ENCODE measurements around the gene SLC16A5.

The SLC16A5 gene

DNA sequence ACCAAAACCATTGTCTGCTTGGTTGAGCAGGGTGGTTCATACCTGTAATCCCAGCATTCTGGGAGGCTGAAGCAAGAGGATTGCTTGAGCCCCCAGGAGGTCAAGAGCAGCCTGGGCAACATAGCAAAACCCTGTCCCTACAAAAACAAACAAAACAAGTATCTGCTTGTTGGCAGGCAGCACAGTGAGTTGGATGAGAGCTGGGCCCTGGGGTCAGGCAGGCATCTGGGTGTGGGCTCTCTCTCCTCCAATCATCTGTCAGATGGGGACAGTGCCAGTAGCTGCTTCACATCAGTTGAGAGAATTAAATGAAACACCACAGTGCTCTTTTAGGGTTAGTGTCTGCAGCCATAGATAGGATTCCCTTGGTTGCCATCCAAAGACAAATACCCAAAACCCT lies 27.8 kb downstream of the SLC16A5 start:
- no peaks in the 10 kb centered on the region for H3K27me3 ChIP-seq (replicated peaks in 2 of 5; ENCODE audit: control insufficient read depth in 4 of 5, insufficient read depth in 5 of 5, low read length in 4 of 5)
- ChIA-PET CTCF (interaction anchor here (1.3 to 9.4 kb wide), 11 partner anchors 9 to 151 kb away, joined by 3 to 168 read pairs (median 24); partner anchors contain the start of genes NT5C, NUP85 and SLC16A5), POLR2A (interaction anchor here (1.1 to 2.8 kb wide), 3 partner anchors 9 to 86 kb away, joined by 3 to 11 read pairs (median 5); partner anchors contain the start of gene NT5C)
- no peak for DNase-seq
- H3K9me3 ChIP-seq (ENCODE audit: control extremely low read depth in 1 of 5, control insufficient read depth in 4 of 5, insufficient read depth in 2 of 5, low read depth in 1 of 5, low read length in 4 of 5): no peaks in the 10 kb centered on the region
- peaks cover 0 to 27% (median 22%) of the 10 kb centered on the region in 4 experiments for H3K4me1 ChIP-seq (ENCODE audit: control extremely low read depth in 1 of 4, control insufficient read depth in 4 of 4, insufficient read depth in 4 of 4, low read length in 3 of 4)
- peaks cover 2 to 26% (median 7%) of the 10 kb centered on the region in 4 experiments for H3K36me3 ChIP-seq (ENCODE audit: control insufficient read depth in 4 of 4, insufficient read depth in 4 of 4, low read length in 3 of 4)
- H3K27ac ChIP-seq (ENCODE audit: insufficient read depth in 1 of 2, low read depth in 1 of 2, low read length in 2 of 2, poor library complexity in 1 of 2, severe bottlenecking in 2 of 2): no peak overlapping the region
- H3K4me3 ChIP-seq (ENCODE audit: control insufficient read depth in 1 of 7, extremely low read depth in 1 of 7, insufficient read depth in 4 of 7, low read depth in 2 of 7, low read length in 6 of 7): no peak overlapping the region

DNA sequence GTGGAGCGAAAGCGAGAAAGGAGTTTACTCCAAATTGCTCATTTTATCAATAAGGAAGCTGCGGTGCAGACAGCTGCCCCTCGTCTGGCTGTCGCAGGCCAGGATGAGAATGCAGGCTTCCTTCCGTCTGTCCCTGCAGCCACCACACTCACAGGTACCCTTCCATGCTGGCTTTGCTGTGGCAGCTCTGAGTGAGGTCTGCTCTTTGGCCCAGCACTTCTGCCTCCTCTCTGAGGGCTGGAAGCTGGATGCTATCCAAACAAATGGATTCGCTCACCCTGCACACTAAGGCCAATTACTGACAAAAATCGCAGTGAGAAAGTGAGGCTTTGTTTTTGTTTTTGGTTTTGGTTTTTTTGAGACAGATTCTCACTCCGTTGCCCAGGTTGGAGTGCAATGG lies 29.0 kb downstream of the SLC16A5 start:
- no peaks in the 10 kb centered on the region for H3K27me3 ChIP-seq (replicated peaks in 2 of 5; ENCODE audit: control insufficient read depth in 4 of 5, insufficient read depth in 5 of 5, low read length in 4 of 5)
- no peak overlapping the region for H3K4me3 ChIP-seq (ENCODE audit: control insufficient read depth in 1 of 7, extremely low read depth in 1 of 7, insufficient read depth in 4 of 7, low read depth in 2 of 7, low read length in 6 of 7)
- H3K9me3 ChIP-seq (ENCODE audit: control extremely low read depth in 1 of 5, control insufficient read depth in 4 of 5, insufficient read depth in 2 of 5, low read depth in 1 of 5, low read length in 4 of 5): no peaks in the 10 kb centered on the region
- ChIA-PET CTCF (interaction anchor here (0.8 to 9.4 kb wide), 12 partner anchors 8 to 87 kb away, joined by 3 to 168 read pairs (median 8); partner anchors contain the start of genes NT5C, NUP85 and SLC16A5), POLR2A (interaction anchor here (0.7 to 1.2 kb wide), 3 partner anchors 8 to 80 kb away, joined by 3 to 5 read pairs (median 4); partner anchors contain the start of gene NT5C)
- WGBS (ENCODE audit: insufficient coverage): 99% methylated on average over 6 of the region's 9 CpGs
- H3K27ac ChIP-seq (ENCODE audit: insufficient read depth in 1 of 2, low read depth in 1 of 2, low read length in 2 of 2, poor library complexity in 1 of 2, severe bottlenecking in 2 of 2): no peak overlapping the region
- DNase-seq: no peak
- H3K4me1 ChIP-seq (ENCODE audit: control extremely low read depth in 1 of 4, control insufficient read depth in 4 of 4, insufficient read depth in 4 of 4, low read length in 3 of 4): peaks cover 0 to 22% (median 16%) of the 10 kb centered on the region in 4 experiments
- peaks cover 2 to 36% (median 8%) of the 10 kb centered on the region in 4 experiments for H3K36me3 ChIP-seq (ENCODE audit: control insufficient read depth in 4 of 4, insufficient read depth in 4 of 4, low read length in 3 of 4)

DNA sequence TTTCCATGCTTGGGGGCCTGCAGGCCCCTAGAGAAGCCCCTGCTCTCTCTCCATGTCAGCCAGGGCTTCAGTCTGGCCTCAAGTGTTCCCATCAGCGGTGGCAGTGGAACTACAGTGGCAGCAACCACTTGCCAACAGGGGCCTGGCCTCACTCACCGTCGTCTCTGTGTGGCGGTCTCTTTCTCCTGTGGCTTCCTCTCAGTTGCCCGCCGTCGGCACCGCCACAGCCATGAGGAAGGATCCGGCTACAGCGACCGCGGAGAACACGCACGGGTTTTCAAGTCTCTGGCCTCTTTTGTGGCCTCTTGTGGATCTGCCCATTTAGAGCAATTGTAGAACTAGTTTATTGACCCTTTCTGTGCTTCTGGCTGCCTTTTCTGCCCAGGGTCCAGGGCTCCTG lies 30.6 kb downstream of the SLC16A5 start:
- Histone ChIP-seq H3K9me3 (ENCODE audit: control extremely low read depth in 1 of 5, control insufficient read depth in 4 of 5, insufficient read depth in 2 of 5, low read depth in 1 of 5, low read length in 4 of 5) (no peaks in the 10 kb centered on the region), H3K27me3 (replicated peaks in 2 of 5; ENCODE audit: control insufficient read depth in 4 of 5, insufficient read depth in 5 of 5, low read length in 4 of 5) (no peaks in the 10 kb centered on the region), H3K4me3 (ENCODE audit: control insufficient read depth in 1 of 7, extremely low read depth in 1 of 7, insufficient read depth in 4 of 7, low read depth in 2 of 7, low read length in 6 of 7) (no peak overlapping the region), H3K4me1 (ENCODE audit: control extremely low read depth in 1 of 4, control insufficient read depth in 4 of 4, insufficient read depth in 4 of 4, low read length in 3 of 4) (peaks cover 0 to 23% (median 14%) of the 10 kb centered on the region in 4 experiments), H3K27ac (ENCODE audit: insufficient read depth in 1 of 2, low read depth in 1 of 2, low read length in 2 of 2, poor library complexity in 1 of 2, severe bottlenecking in 2 of 2) (no peak overlapping the region), H3K36me3 (ENCODE audit: control insufficient read depth in 4 of 4, insufficient read depth in 4 of 4, low read length in 3 of 4) (peaks cover 0 to 31% (median 8%) of the 10 kb centered on the region in 4 experiments)
- ChIA-PET CTCF (interaction anchor here (0.7 to 9.4 kb wide), 8 partner anchors 9 to 85 kb away, joined by 3 to 168 read pairs (median 8); partner anchors contain the start of genes NT5C and NUP85), POLR2A (no interaction called here)
- DNase-seq: peak in 1 of 3 donors; percentile 32
- 85% methylated on average over 14 of the region's 14 CpGs for WGBS (ENCODE audit: insufficient coverage)

DNA sequence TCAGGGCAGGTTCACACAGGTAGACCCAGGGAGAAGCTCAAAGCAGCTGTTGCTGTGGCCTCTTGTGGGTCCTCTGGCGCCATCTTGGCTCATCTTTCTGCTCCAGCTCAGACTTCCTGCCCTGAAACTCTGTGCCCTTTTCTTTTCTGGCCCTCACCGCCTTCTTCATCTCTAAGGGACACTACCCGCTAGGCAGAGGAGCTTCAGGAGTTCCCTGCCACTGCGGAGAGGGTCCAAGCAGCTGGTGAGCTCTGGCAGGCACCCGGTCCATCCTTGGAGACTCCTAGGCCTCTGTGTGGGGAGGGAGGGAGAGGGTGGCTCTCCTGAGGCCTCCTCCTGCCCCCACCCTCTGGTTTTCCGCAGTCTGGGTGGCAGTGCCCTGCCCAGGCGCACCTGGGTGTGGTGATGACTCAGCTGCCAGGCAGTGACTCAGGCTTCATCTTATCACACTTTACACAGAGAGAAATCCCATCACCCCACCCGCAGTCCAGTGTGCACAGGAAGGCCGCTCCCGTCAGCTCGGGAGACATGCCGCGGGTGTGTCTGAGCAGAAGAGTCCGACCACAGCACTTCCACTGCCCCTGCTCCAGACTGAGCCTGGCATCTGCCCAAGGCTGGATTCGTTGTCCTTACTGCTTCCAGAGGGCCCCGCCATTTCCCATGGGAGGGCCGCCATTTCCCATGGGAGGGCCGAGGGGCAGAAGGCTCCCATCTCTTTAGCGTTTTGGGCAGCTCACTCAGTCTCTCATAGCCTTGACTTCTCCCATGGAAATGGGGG lies 36.5 kb downstream of the SLC16A5 start:
- ChIA-PET CTCF (interaction anchor here (0.8 to 5.2 kb wide), 11 partner anchors 9 to 78 kb away, joined by 3 to 71 read pairs (median 4); partner anchors contain the start of gene ARMC7), POLR2A (interaction anchor here (0.6 to 1.8 kb wide), 11 partner anchors 8 to 77 kb away, joined by 3 to 13 read pairs (median 5); partner anchors contain the start of genes ARMC7, JPT1 and SLC16A5)
- WGBS (ENCODE audit: insufficient coverage): 16% methylated on average over 13 of the region's 19 CpGs
- peak; percentile 94 to 97 (median 96) for DNase-seq
- Histone ChIP-seq H3K27me3 (replicated peaks in 2 of 5; ENCODE audit: control insufficient read depth in 4 of 5, insufficient read depth in 5 of 5, low read length in 4 of 5) (no peaks in the 10 kb centered on the region), H3K27ac (ENCODE audit: insufficient read depth in 1 of 2, low read depth in 1 of 2, low read length in 2 of 2, poor library complexity in 1 of 2, severe bottlenecking in 2 of 2) (peak overlapping the region; percentile 64 to 85), H3K4me3 (ENCODE audit: control insufficient read depth in 1 of 7, extremely low read depth in 1 of 7, insufficient read depth in 4 of 7, low read depth in 2 of 7, low read length in 6 of 7) (peak overlapping the region in 2 of 7 experiments; percentile 28 to 49), H3K36me3 (ENCODE audit: control insufficient read depth in 4 of 4, insufficient read depth in 4 of 4, low read length in 3 of 4) (peaks cover 0 to 29% (median 8%) of the 10 kb centered on the region in 4 experiments), H3K9me3 (ENCODE audit: control extremely low read depth in 1 of 5, control insufficient read depth in 4 of 5, insufficient read depth in 2 of 5, low read depth in 1 of 5, low read length in 4 of 5) (no peaks in the 10 kb centered on the region), H3K4me1 (ENCODE audit: control extremely low read depth in 1 of 4, control insufficient read depth in 4 of 4, insufficient read depth in 4 of 4, low read length in 3 of 4) (peaks cover 5 to 34% (median 29%) of the 10 kb centered on the region in 4 experiments)

DNA sequence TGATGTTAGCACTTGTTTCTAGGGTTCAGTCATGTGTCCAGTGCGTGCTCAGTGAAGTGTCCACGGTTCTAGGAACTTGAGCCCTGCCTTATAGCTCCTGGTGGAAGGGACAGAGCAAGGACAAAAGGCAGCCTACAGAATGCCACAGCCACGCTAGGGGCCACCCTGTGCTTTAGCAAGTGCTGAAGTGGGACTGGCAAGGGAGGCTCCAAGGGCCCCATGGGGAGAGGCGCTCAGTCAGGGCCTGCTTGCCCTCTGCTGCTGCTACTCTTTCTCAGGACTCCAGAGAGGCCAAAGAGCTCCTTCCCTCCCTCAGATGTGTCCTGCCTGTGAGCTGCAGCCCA lies 37.0 kb downstream of the SLC16A5 start:
- H3K9me3 ChIP-seq (ENCODE audit: control extremely low read depth in 1 of 5, control insufficient read depth in 4 of 5, insufficient read depth in 2 of 5, low read depth in 1 of 5, low read length in 4 of 5): no peaks in the 10 kb centered on the region
- H3K27ac ChIP-seq (ENCODE audit: insufficient read depth in 1 of 2, low read depth in 1 of 2, low read length in 2 of 2, poor library complexity in 1 of 2, severe bottlenecking in 2 of 2): peak overlapping the region; percentile 64 to 85
- POLR2A ChIA-PET: interaction anchor here (0.6 to 1.6 kb wide), 6 partner anchors 9 to 65 kb away, joined by 3 to 13 read pairs (median 5); no protein-coding TSS in a partner anchor
- H3K4me1 ChIP-seq (ENCODE audit: control extremely low read depth in 1 of 4, control insufficient read depth in 4 of 4, insufficient read depth in 4 of 4, low read length in 3 of 4): peaks cover 5 to 34% (median 30%) of the 10 kb centered on the region in 4 experiments
- peaks cover 0 to 32% (median 13%) of the 10 kb centered on the region in 4 experiments for H3K36me3 ChIP-seq (ENCODE audit: control insufficient read depth in 4 of 4, insufficient read depth in 4 of 4, low read length in 3 of 4)
- WGBS (ENCODE audit: insufficient coverage): 85% methylated on average over 4 of the region's 4 CpGs
- H3K27me3 ChIP-seq (replicated peaks in 2 of 5; ENCODE audit: control insufficient read depth in 4 of 5, insufficient read depth in 5 of 5, low read length in 4 of 5): no peaks in the 10 kb centered on the region
- no peak for DNase-seq
- CTCF ChIA-PET: interaction anchor here (0.8 to 5.2 kb wide), 8 partner anchors 12 to 77 kb away, joined by 3 to 71 read pairs (median 4); partner anchors contain the start of gene ARMC7
- peak overlapping the region in 2 of 7 experiments; percentile 28 to 49 for H3K4me3 ChIP-seq (ENCODE audit: control insufficient read depth in 1 of 7, extremely low read depth in 1 of 7, insufficient read depth in 4 of 7, low read depth in 2 of 7, low read length in 6 of 7)

DNA sequence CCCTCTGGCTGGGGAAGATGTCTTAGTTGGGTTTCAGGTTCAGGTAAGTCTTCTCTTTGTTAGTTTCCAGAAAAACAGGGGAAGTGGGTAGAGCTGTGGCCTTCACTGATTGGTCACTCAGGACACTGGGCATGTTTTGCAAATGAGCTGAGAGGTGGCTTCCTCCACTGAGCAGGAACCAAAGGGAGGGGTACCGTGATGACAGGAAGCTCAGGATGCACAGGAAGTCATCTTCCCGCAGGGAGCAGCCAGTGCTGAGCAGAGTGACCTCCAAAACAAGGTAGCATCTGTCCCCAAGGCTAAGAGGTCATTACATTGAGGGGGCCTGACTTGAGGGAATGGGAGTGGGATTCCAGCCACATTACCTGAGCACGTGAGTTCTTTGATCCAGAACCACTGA lies 38.2 kb downstream of the SLC16A5 start:
- Histone ChIP-seq H3K4me3 (ENCODE audit: control insufficient read depth in 1 of 7, extremely low read depth in 1 of 7, insufficient read depth in 4 of 7, low read depth in 2 of 7, low read length in 6 of 7) (no peak overlapping the region), H3K27ac (ENCODE audit: insufficient read depth in 1 of 2, low read depth in 1 of 2, low read length in 2 of 2, poor library complexity in 1 of 2, severe bottlenecking in 2 of 2) (no peak overlapping the region), H3K4me1 (ENCODE audit: control extremely low read depth in 1 of 4, control insufficient read depth in 4 of 4, insufficient read depth in 4 of 4, low read length in 3 of 4) (peaks cover 5 to 44% (median 39%) of the 10 kb centered on the region in 4 experiments), H3K36me3 (ENCODE audit: control insufficient read depth in 4 of 4, insufficient read depth in 4 of 4, low read length in 3 of 4) (peaks cover 0 to 32% (median 18%) of the 10 kb centered on the region in 4 experiments), H3K27me3 (replicated peaks in 2 of 5; ENCODE audit: control insufficient read depth in 4 of 5, insufficient read depth in 5 of 5, low read length in 4 of 5) (no peaks in the 10 kb centered on the region), H3K9me3 (ENCODE audit: control extremely low read depth in 1 of 5, control insufficient read depth in 4 of 5, insufficient read depth in 2 of 5, low read depth in 1 of 5, low read length in 4 of 5) (no peaks in the 10 kb centered on the region)
- CTCF ChIA-PET: interaction anchor here (0.6 to 5.2 kb wide), 4 partner anchors 8 to 121 kb away, joined by 3 to 71 read pairs (median 8); partner anchors contain the start of gene ARMC7
- WGBS (ENCODE audit: insufficient coverage): 32% methylated on average over 2 of the region's 3 CpGs
- peak in 1 of 3 donors; percentile 16 for DNase-seq
- POLR2A ChIA-PET: no interaction called here
